PC-3 (cell line): ENCODE measurements around the gene GPR143. TPM values are rescaled to one million over a fixed set of nuclear protein-coding genes. Genes with fewer than 3 reads are reported as not detected.
"Not testable (repeated sequence)": the region's sequence is repeated elsewhere in the genome, so short reads cannot be mapped to it uniquely, and the experiment has no call there.

Experiments used
- ATAC-seq: fragments of 200-7000 bp; cut with Tn5 transposase; 2 replicates; pipeline ENCODE4 v1.9.1; 2020; ENCODE audit warnings: mild to moderate bottlenecking, moderate library complexity
- BruUV-seq: library from RNA; stranded (reverse); fragments of 400-500 nt; replicated peaks from 2 replicates; lab custom pipeline; 2021; lab: Mats Ljungman, UMichigan
- CTCF ChIA-PET: fragments of 300-600 bp; sonication (Branson Sonifier 250); formaldehyde crosslinking; loops from one replicate; lab custom pipeline; 2022; ENCODE audit warnings: antibody characterized with exemption; lab: Charles Lee
- POLR2A ChIA-PET: fragments of 300-600 bp; sonication (Branson Sonifier 250); formaldehyde crosslinking; loops from one replicate; lab custom pipeline; 2022; ENCODE audit warnings: antibody characterized with exemption; ENCODE audit not compliant: unreplicated experiment; lab: Charles Lee
- DNase-seq: peaks from one replicate; pipeline ENCODE4 v3.0.0-alpha.2; 2015
- H2AFZ ChIP-seq: fragments of 300-600 bp; sonication (generic); 2 replicates; pipeline ENCODE4 v1.6.0; 2016; ENCODE audit warnings: antibody characterized with exemption, low read length
- H3F3A ChIP-seq: fragments of 300-600 bp; sonication (generic); one replicate; pipeline ENCODE4 v1.6.0; 2017; ENCODE audit warnings: antibody characterized with exemption, low read length, control low read depth, mild to moderate bottlenecking; ENCODE audit not compliant: unreplicated experiment
- H3K27ac ChIP-seq: fragments of 300-600 bp; sonication (generic); 2 replicates; pipeline ENCODE4 v1.5.1; 2016; ENCODE audit warnings: mild to moderate bottlenecking, low read length
- H3K27me3 ChIP-seq: fragments of 300-600 bp; sonication (generic); 2 replicates; pipeline ENCODE4 v1.6.1; 2016; ENCODE audit warnings: low read length, mixed read lengths
- H3K36me3 ChIP-seq: fragments of 300-600 bp; sonication (generic); 2 replicates; pipeline ENCODE4 v1.6.1; 2016; ENCODE audit warnings: low read depth, mixed run types, low read length, mixed read lengths
- H3K4me1 ChIP-seq: fragments of 300-600 bp; sonication (generic); 2 replicates; pipeline ENCODE4 v1.5.1; 2016; ENCODE audit warnings: low read length; ENCODE audit not compliant: insufficient read depth
- H3K4me2 ChIP-seq: fragments of 300-600 bp; sonication (generic); 2 replicates; pipeline ENCODE4 v1.6.0; 2016; ENCODE audit warnings: low read length
- H3K4me3 ChIP-seq: fragments of 300-600 bp; sonication (generic); 2 replicates; pipeline ENCODE4 v1.5.1; 2016; ENCODE audit warnings: mild to moderate bottlenecking, low read length, mixed read lengths
- H3K79me2 ChIP-seq: fragments of 300-600 bp; sonication (generic); 2 replicates; pipeline ENCODE4 v1.6.1; 2017; ENCODE audit warnings: low read length, mixed read lengths
- H3K9ac ChIP-seq: fragments of 300-600 bp; sonication (generic); 2 replicates; pipeline ENCODE4 v1.6.0; 2016; ENCODE audit warnings: mild to moderate bottlenecking, low read length
- H3K9me2 ChIP-seq: fragments of 300-600 bp; sonication (generic); replicated peaks from 2 replicates; pipeline ENCODE4 v1.6.1; 2016; ENCODE audit warnings: mixed run types, low read length, mixed read lengths
- H3K9me3 ChIP-seq: fragments of 300-600 bp; sonication (generic); 2 replicates; pipeline ENCODE4 v1.6.1; 2016; ENCODE audit warnings: low read length, mixed read lengths
- H4K20me1 ChIP-seq: fragments of 300-600 bp; sonication (generic); 2 replicates; pipeline ENCODE4 v1.6.1; 2016; ENCODE audit warnings: low read length, mixed read lengths
- CTCF ChIP-seq: fragments of 300-600 bp; sonication (generic); conservative IDR thresholded peaks from 2 replicates; pipeline ENCODE4 v1.5.1; 2017; ENCODE audit warnings: antibody characterized with exemption, low read depth, mild to moderate bottlenecking, low read length
- EZH2 ChIP-seq: fragments of 300-600 bp; sonication (generic); IDR thresholded peaks from one replicate; pipeline ENCODE4 v1.6.1; 2017; ENCODE audit warnings: antibody characterized with exemption, mild to moderate bottlenecking, low read length; ENCODE audit not compliant: unreplicated experiment
- EZH2phosphoT487 ChIP-seq: fragments of 300-600 bp; sonication (generic); IDR thresholded peaks from 2 replicates; pipeline ENCODE4 v1.6.1; 2018; ENCODE audit warnings: mild to moderate bottlenecking, antibody characterized with exemption, low read length, borderline replicate concordance
- intact Hi-C: fragments of 100-400 bp; cut with micrococcal nuclease; formaldehyde crosslinking; loops from 2 replicates; pipeline ENCODE4 v1.9.0; 2023
- total RNA-seq: library from RNA; depleted of rRNA; stranded (reverse); fragments of >200 nt; gene quantifications from 2 replicates; pipeline ENCODE4 v1.2.3, GENCODE V29; 2014

The GPR143 gene
- total RNA-seq, 1 experiment from 2014 or later: 0.47 TPM

GRCh38 chrX:9775930-9776329 lies 10.3 kb upstream of the GPR143 start:
- Histone ChIP-seq H4K20me1 (no peaks in the 10 kb centered on the region), H3K27me3 (no peaks in the 10 kb centered on the region), H3K4me3 (no peak overlapping the region), H3F3A (no peaks in the 10 kb centered on the region), H3K4me1 (no peaks in the 10 kb centered on the region), H3K79me2 (no peaks in the 10 kb centered on the region), H3K27ac (no peak overlapping the region), H3K4me2 (no peak overlapping the region), H3K36me3 (no peaks in the 10 kb centered on the region), H3K9me3 (no peaks in the 10 kb centered on the region), H2AFZ (no peak overlapping the region), H3K9ac (no peak overlapping the region), H3K9me2 (no peaks in the 10 kb centered on the region)
- ATAC-seq (no peak), DNase-seq (no peak)
- intact Hi-C loops: no loop called here
- BruUV-seq: no TSS peak
- CTCF ChIA-PET: no interaction called here
- TF ChIP-seq EZH2 (no peak), CTCF (no peak), EZH2phosphoT487 (no peak)
- POLR2A ChIA-PET: no interaction called here

DNA sequence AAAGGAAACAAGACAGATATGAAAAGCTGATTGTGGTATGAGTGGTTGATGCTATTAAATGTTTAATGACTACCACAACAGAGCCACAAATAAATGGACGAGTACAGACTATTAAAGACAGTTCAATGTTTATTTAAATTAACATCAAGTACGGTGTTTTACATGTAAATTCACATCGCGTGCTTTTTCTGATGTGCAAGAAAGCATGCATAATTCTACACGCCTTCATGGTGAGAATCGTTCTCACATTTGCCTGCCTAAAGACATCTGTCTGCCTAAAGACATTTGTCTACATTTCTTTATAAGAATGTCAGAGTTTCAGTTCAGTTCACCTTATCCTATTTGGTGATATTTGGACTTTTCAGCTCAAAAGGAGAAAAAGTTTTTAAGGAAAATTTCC lies 7.3 kb upstream of the GPR143 start:
- Histone ChIP-seq H3K4me1 (peaks cover 8% of the 10 kb centered on the region), H3K79me2 (no peaks in the 10 kb centered on the region), H3K9ac (no peak overlapping the region), H4K20me1 (no peaks in the 10 kb centered on the region), H3K4me3 (no peak overlapping the region), H3K9me3 (no peaks in the 10 kb centered on the region), H2AFZ (no peak overlapping the region), H3K9me2 (no peaks in the 10 kb centered on the region), H3K27ac (no peak overlapping the region), H3K27me3 (no peaks in the 10 kb centered on the region), H3K4me2 (no peak overlapping the region), H3F3A (no peaks in the 10 kb centered on the region), H3K36me3 (no peaks in the 10 kb centered on the region)
- TF ChIP-seq CTCF: no peak
- no peak for TF ChIP-seq EZH2
- TF ChIP-seq EZH2phosphoT487: no peak
- no TSS peak for BruUV-seq
- DNase-seq (no peak), ATAC-seq (no peak)
- POLR2A ChIA-PET: no interaction called here
- intact Hi-C loops: no loop called here
- CTCF ChIA-PET: no interaction called here

DNA sequence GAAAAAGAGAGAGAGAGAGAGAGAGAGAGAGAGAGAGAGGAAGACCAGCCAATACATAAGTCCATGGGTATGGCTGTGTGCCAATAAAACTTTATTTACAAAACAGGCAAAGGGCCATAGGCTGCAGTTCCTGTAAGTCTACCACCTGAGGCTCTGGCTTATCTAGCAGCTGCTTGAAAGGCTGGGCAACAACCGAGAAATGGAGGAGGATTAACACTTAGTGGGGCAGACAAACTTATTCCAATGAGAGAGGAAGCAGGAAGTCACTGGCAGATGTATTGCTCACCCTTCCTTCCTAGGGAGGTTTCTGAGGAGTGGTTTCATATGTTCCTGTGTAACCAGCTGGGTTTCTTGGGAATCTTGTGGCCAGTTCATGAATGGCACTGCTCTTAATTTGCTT lies 4.7 kb upstream of the GPR143 start:
- Histone ChIP-seq H2AFZ (peak overlapping the region; percentile 65; the same call in 1 of the 2 replicates), H4K20me1 (no peaks in the 10 kb centered on the region), H3K4me3 (no peak overlapping the region), H3K9me2 (no peaks in the 10 kb centered on the region), H3K36me3 (no peaks in the 10 kb centered on the region), H3F3A (no peaks in the 10 kb centered on the region), H3K4me2 (peak overlapping the region; percentile 36; the same call in 1 of the 2 replicates), H3K27me3 (no peaks in the 10 kb centered on the region), H3K9me3 (no peaks in the 10 kb centered on the region), H3K9ac (no peak overlapping the region), H3K27ac (peak overlapping the region; percentile 8; the same call in 1 of the 2 replicates), H3K79me2 (no peaks in the 10 kb centered on the region), H3K4me1 (peaks cover 8% of the 10 kb centered on the region)
- ChIA-PET POLR2A (no interaction called here), CTCF (no interaction called here)
- BruUV-seq: no TSS peak
- TF ChIP-seq CTCF (no peak), EZH2phosphoT487 (no peak), EZH2 (no peak)
- ATAC-seq: peak; percentile 68
- intact Hi-C loops: no loop called here
- DNase-seq: peak; percentile 58

- CTCF ChIA-PET, BruUV-seq, H3K9me2 ChIP-seq: not testable (repeated sequence)
Measured at GRCh38 chrX:9768321-9768839, 2.7 kb upstream of the GPR143 start.

More at GRCh38 chrX:9768321-9768839, 2.7 kb upstream of the GPR143 start:
- H2AFZ ChIP-seq, intact Hi-C loops, H3K9ac ChIP-seq, DNase-seq, H3K27ac ChIP-seq, H3K4me3 ChIP-seq, H3K36me3 ChIP-seq, H3F3A ChIP-seq, H3K9me3 ChIP-seq, H3K79me2 ChIP-seq, H4K20me1 ChIP-seq, H3K4me2 ChIP-seq, H3K27me3 ChIP-seq, POLR2A ChIA-PET, ATAC-seq, H3K4me1 ChIP-seq: not testable (repeated sequence)
